ENCODE results near the gene CSNK1A1.
"Not testable (repeated sequence)": the region's sequence is repeated elsewhere in the genome, so short reads cannot be mapped to it uniquely, and the experiment has no call there.

The CSNK1A1 gene

DNA sequence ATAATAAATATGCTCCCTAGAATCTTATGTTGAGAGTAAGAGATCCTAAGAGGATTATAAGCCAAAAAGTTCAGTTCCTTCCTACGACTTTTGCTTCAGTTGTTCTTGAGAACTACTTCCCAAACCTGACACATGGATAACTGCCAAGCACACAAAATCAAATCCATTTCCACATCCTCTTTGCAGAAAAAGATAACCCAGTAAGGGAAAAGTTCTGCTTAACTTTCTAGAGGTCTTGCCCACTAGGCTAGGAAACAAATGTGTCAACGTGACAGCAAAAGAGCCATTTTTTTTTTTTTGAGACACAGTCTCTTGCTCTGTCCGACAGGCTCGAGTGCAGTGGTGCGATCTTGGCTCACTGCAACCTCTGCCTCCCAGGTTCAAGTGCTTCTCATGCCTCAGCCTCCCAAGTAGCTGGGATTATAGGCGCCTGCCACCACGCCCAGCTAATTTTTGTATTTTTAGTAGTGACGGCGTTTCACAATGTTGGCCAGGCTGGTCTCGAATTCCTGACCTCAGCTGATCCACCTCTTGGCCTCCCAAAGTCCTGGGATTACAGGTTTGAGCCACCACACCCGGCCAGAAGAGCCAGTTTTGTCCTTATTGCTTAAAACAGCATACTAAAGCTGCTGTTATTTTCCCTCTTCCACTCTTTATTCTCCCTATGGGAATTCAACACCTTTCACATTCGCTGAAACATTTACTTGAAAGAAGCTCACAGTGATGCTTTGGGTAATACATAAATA, 24.2 kb downstream of the CSNK1A1 start:
- no peak for DNase-seq

DNA sequence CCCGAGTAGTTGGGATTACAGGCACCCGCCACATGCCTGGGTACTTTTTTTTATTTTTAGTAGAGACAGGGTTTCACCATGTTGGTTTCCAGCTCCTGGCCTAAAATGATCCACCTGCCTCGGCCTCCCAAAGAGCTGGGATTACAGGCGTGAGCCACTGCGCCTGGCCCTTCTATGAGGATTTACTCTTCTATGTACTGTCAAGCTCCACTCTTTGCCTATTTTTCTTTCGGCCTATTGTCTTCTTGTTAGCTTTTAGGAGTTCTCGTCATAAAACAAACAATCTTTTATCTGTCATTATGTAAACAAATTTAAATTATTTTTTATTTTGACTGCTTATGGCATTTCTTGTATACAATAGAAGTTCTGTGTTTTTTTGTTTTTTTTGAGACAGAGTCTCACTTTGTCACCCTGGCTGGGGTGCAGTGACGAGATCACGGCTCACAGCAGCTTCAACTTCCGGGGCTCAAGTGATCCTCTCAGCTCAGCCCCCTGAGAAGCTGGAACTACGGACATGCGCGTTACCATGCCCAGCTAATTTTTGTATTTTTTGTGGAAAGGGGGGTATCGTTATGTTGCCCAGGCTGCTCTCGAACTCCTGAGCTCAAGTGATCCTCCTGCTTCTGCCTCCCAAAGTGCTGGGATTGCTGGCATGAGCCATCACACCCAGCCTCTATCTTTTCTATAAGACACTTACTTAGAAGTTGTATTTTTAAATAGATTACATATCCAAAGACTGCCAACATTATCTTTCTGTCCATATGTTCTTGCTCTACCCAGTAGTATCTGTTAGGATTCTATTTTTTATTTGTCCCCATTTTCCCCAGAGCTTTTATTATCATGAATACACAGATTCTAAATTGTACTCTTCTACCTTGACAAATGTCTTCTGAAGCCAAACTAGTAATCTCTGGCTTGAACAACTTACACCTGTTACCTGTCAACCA, 29.2 kb downstream of the CSNK1A1 start:
- no peak for DNase-seq

- no peak for DNase-seq
Observed at GRCh38 chr5:149519601-149520000, 31.6 kb downstream of the CSNK1A1 start.

GRCh38 chr5:149518620-149519019, 32.6 kb downstream of the CSNK1A1 start:
- DNase-seq: no peak

DNA sequence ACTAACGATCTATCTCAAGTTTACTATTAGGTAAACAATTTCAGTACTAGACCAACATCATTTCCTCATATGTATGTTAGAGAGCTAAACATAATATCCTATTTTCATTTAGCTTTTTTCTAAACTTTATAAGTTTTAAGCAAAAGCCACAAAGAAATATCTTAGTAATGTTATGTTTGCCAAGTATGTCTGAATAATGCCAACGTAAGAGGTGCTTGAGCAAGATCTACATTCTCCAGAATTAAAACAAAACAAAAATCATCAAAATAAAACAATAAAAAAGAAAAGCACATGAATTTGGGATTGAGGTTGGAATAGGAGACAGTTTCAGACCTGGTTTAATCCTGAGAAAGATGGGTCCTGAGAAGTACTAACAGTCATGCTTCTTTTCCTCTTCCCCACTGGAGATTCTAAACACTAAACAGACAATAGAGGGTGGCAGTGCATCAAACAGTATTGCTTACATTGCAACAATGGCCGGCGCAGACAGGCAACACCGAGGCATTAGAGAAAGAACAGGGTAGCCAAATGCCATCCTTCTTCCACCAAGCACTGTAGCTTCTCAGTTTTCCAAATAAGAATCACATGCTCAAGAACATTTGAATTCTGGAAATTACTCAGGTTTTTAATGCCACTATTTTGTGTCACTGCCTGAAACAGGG, 33.6 kb downstream of the CSNK1A1 start:
- no peak for DNase-seq

- no peak for DNase-seq
Observed at GRCh38 chr5:149514512-149514911, 36.7 kb downstream of the CSNK1A1 start.

GRCh38 chr5:149513372-149513947, 37.8 kb downstream of the CSNK1A1 start:
- not testable (repeated sequence) for DNase-seq

- DNase-seq: no peak
Observed at GRCh38 chr5:149510136-149510535, 41.1 kb downstream of the CSNK1A1 start.

DNA sequence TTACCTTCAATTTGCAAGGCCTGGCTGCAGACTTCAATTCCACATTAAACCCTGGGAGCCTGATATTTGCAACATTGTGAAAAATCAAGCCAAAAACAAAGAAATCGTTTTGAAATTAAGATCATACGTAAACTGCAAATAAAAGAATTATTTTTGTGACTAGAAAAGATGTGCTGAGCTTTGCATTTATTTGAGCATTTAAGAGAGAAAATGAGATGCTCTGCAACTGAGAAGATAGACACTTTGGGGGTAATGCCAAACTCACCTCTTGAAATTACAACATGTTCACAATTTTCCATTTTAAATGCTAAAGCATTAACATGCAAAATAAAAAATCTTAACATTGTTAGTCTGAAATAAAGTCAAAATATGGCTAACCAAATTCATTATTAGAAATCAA, 46.6 kb downstream of the CSNK1A1 start:
- no peak for DNase-seq

- DNase-seq: no peak
Observed at GRCh38 chr5:149503006-149503405, 48.2 kb downstream of the CSNK1A1 start.

- DNase-seq: no peak
Observed at GRCh38 chr5:149500922-149501582, 50.2 kb downstream of the CSNK1A1 start.

- DNase-seq: no peak
Observed at GRCh38 chr5:149498724-149499336, 52.4 kb downstream of the CSNK1A1 start.

- DNase-seq: no peak
Observed at GRCh38 chr5:149497357-149497756, 53.9 kb downstream of the CSNK1A1 start.

GRCh38 chr5:149496917-149497316, 54.3 kb downstream of the CSNK1A1 start:
- DNase-seq: no peak

- DNase-seq: no peak
Observed at GRCh38 chr5:149496166-149496565, 55.1 kb downstream of the CSNK1A1 start.

GRCh38 chr5:149495673-149496072, 55.6 kb downstream of the CSNK1A1 start:
- DNase-seq: no peak

- DNase-seq: no peak
Observed at GRCh38 chr5:149493316-149493715, 57.9 kb downstream of the CSNK1A1 start.

GRCh38 chr5:149492781-149493180, 58.5 kb downstream of the CSNK1A1 start:
- DNase-seq: no peak

GRCh38 chr5:149490599-149491485, 60.4 kb downstream of the CSNK1A1 start:
- no peak for DNase-seq

- DNase-seq: no peak
Observed at GRCh38 chr5:149489605-149490037, 61.6 kb downstream of the CSNK1A1 start.
